Naive thymus-derived CD8-positive, alpha-beta T cell (primary cell): Measurements from ENCODE around the gene ITPRIPL2. TPM values are rescaled to one million over a fixed set of nuclear protein-coding genes. Genes with fewer than 3 reads are reported as not detected.

Experiments
- ATAC-seq, 2 donors: fragments of 150-1000 bp; cut with Tn5 transposase in 1 of 2; sonication (Bioruptor Pico), chemical (Tn5 transposase) in 1 of 2; 1 replicate in 1 of 2; 2 replicates in 1 of 2; pipeline ENCODE4 v1.10.0; 2021; ENCODE audit warnings: mild to moderate bottlenecking in 2 of 2, moderate library complexity in 2 of 2
- POLR2A ChIA-PET: fragments of 350-600 bp; sonication (Branson Sonifier 250); formaldehyde crosslinking; loops from one replicate; lab custom pipeline; 2021; ENCODE audit warnings: antibody characterized with exemption; lab: Charles Lee
- DNase-seq, 10 donors: peaks; one replicate each; pipeline versions ENCODE4 v3.0.0 to v3.0.0-alpha.2; 2020 to 2022
- H3K27ac Mint-ChIP-seq, 10 donors: one replicate each; pipeline ENCODE4 v1.8.0; 2020 to 2022; ENCODE audit warnings: mild to moderate bottlenecking in 10 of 10, mixed read lengths in 10 of 10, moderate library complexity in 4 of 10, inconsistent platforms in 1 of 10
- H3K27me3 Mint-ChIP-seq, 5 donors: one replicate each; pipeline ENCODE4 v1.8.0; 2021 to 2022; ENCODE audit warnings: mixed read lengths in 5 of 5
- H3K36me3 Mint-ChIP-seq, 3 donors: one replicate each; pipeline ENCODE4 v1.8.0; 2020 to 2022; ENCODE audit warnings: mixed read lengths in 3 of 3, mild to moderate bottlenecking in 2 of 3, inconsistent platforms in 1 of 3
- H3K4me1 Mint-ChIP-seq, 4 donors: one replicate each; pipeline ENCODE4 v1.8.0; 2021 to 2022; ENCODE audit warnings: mixed read lengths in 4 of 4
- H3K4me3 Mint-ChIP-seq, 10 donors: one replicate each; pipeline ENCODE4 v1.8.0; 2020 to 2022; ENCODE audit warnings: mild to moderate bottlenecking in 10 of 10, mixed read lengths in 10 of 10, moderate library complexity in 6 of 10, inconsistent platforms in 1 of 10
- H3K9me3 Mint-ChIP-seq, 9 donors: one replicate each; pipeline ENCODE4 v1.8.0; 2020 to 2022; ENCODE audit warnings: mixed read lengths in 9 of 9, mild to moderate bottlenecking in 3 of 9, inconsistent platforms in 1 of 9, moderate library complexity in 1 of 9
- polyA plus RNA-seq, 3 donors: library from polyadenylated mRNA; unstranded; fragments of 300-500 nt; fragmentation: Illumina TruSeq; gene quantifications; one replicate each; pipeline ENCODE4 v1.2.3, GENCODE V29; 2021
- total RNA-seq, 8 experiments: library from RNA in 2 of 8; stranded (reverse) in 2 of 8; gene quantifications; one replicate each; pipeline ENCODE4 v1.2.3 and lab custom pipeline; 2021 to 2026

Gene ITPRIPL2
- total and polyA plus RNA-seq, 5 experiments from 2014 or later, result 0.13 to 0.23 (median 0.17) TPM; not detected in 1

DNA sequence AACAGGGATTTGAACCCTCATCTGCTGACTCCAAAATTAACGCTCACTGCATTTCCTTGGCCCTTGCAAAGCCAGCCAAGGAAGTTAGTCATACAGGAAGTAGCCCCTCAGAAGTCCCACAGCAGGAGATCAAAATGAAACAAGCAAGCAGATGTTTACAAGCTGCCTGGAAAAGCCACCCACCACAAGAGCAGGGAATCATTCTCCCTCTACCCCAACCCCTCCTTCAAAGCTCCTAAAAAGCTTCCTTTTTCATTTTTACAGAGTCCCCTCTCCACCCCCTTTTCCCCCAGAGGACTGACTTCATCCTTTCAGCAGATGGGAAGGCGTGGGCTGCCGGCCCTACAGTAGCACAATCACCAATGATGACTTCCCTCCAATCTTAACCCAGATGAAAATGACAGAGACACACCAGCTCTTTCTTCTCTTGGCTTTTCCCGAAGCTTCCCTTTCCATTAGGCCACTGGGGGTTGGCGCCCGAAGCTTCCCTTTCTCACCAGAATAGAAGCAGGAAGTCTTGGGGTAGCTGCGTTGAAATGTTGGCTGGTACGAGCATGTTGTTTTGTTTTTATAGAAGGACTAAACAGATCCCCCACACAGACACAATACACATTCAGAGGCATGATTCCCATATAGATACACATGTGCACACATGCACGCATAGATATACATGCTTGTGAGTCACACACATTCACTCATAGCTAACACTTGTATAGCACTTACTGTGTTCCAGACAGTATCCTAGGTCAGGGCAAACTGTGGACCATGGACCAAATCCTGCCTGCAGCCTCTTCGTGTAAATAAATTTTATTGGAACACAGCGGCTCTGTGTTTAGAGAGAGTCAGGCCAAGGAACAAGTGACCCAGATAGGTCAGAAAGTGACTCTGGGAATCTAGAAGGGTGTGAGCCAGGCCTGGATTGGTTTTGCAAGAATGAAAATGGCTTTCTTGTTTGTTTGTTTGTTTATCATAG is 17.4 kb downstream of the ITPRIPL2 start:
- H3K27me3 Mint-ChIP-seq, result peaks cover 0 to under 1% (median 0%) of the 10 kb centered on the region in 5 donors
- H3K4me1 Mint-ChIP-seq, result peaks cover 7 to 19% (median 11%) of the 10 kb centered on the region in 4 donors
- ATAC-seq, result no peak
- peak overlapping the region in 3 of 10 donors; percentile 11 to 50 (median 42) for H3K4me3 Mint-ChIP-seq
- H3K27ac Mint-ChIP-seq, result peak overlapping the region in 1 of 10 donors; percentile 38
- no peaks in the 10 kb centered on the region for H3K36me3 Mint-ChIP-seq
- no peaks in the 10 kb centered on the region for H3K9me3 Mint-ChIP-seq
- POLR2A ChIA-PET, result no interaction called here
- DNase-seq, result no peak

DNA sequence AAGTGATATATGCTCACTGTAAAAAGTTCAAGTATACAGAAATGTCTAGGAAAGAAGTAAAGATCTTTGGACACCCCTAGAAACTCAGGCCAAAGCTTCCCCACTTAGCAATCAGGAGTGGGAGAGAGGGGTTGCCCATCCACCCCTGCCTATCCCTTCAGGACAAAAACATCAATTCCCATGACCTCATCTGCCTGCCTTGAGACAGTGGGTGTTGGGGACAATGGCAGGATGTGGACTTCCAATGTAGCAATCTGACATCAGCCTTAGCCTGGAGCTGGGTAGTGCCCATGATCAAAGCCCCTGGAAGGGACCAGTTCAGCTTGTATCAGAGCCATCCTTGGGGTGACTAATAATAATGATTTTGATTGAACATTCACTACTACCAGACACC is 18.1 kb downstream of the ITPRIPL2 start:
- H3K27me3 Mint-ChIP-seq, result peaks cover 0 to 4% (median 0%) of the 10 kb centered on the region in 5 donors
- POLR2A ChIA-PET, result no interaction called here
- no peak overlapping the region for H3K4me3 Mint-ChIP-seq
- ATAC-seq (no peak), DNase-seq (no peak)
- no peaks in the 10 kb centered on the region for H3K9me3 Mint-ChIP-seq
- peaks cover 7 to 19% (median 11%) of the 10 kb centered on the region in 4 donors for H3K4me1 Mint-ChIP-seq
- H3K27ac Mint-ChIP-seq, result no peak overlapping the region
- no peaks in the 10 kb centered on the region for H3K36me3 Mint-ChIP-seq

- no peak overlapping the region for H3K4me3 Mint-ChIP-seq
- H3K27me3 Mint-ChIP-seq, result peaks cover 0 to 4% (median 0%) of the 10 kb centered on the region in 5 donors
- DNase-seq, result no peak
- no peaks in the 10 kb centered on the region for H3K36me3 Mint-ChIP-seq
- no peak overlapping the region for H3K27ac Mint-ChIP-seq
- no peaks in the 10 kb centered on the region for H3K9me3 Mint-ChIP-seq
- H3K4me1 Mint-ChIP-seq, result peaks cover 7 to 19% (median 11%) of the 10 kb centered on the region in 4 donors
- POLR2A ChIA-PET, result no interaction called here
- ATAC-seq, result no peak
Observed at GRCh38 chr16:19132255-19132654, 18.5 kb downstream of the ITPRIPL2 start.

DNA sequence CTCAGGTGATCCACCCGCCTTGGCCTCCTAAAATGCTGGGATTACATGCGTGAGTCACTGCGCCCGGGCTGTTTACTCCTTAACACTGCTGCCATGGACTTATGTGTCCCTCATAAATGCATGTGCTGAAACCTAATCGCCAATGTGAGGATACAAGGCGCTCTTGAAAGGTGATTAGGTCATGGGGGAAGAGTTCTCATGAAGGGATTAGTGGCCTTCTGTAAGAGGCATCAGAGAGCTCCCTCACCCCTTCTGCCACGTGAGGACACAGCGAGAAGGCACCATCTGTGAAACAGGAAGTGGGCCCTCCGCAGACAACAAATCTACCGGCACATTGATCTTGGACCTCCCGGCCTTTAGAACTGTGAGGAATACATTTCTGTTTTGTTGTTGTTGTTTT is 19.1 kb downstream of the ITPRIPL2 start:
- no peak for DNase-seq
- Mint-ChIP-seq H3K9me3 (no peaks in the 10 kb centered on the region), H3K4me3 (no peak overlapping the region), H3K27me3 (peaks cover 0 to 4% (median 0%) of the 10 kb centered on the region in 5 donors), H3K4me1 (peaks cover 7 to 19% (median 11%) of the 10 kb centered on the region in 4 donors), H3K27ac (no peak overlapping the region), H3K36me3 (no peaks in the 10 kb centered on the region)
- no peak for ATAC-seq
- POLR2A ChIA-PET, result no interaction called here

- Mint-ChIP-seq H3K27me3 (peaks cover 0 to 4% (median 0%) of the 10 kb centered on the region in 5 donors), H3K27ac (no peak overlapping the region), H3K9me3 (no peaks in the 10 kb centered on the region), H3K4me1 (peaks cover 7 to 19% (median 11%) of the 10 kb centered on the region in 4 donors), H3K4me3 (no peak overlapping the region), H3K36me3 (no peaks in the 10 kb centered on the region)
- DNase-seq (no peak), ATAC-seq (no peak)
- POLR2A ChIA-PET, result no interaction called here
Observed at GRCh38 chr16:19133600-19133999, 19.8 kb downstream of the ITPRIPL2 start.

GRCh38 chr16:19135201-19135842 is 21.6 kb downstream of the ITPRIPL2 start:
- Mint-ChIP-seq H3K9me3 (no peaks in the 10 kb centered on the region), H3K4me1 (peaks cover 7 to 13% (median 10%) of the 10 kb centered on the region in 4 donors), H3K36me3 (no peaks in the 10 kb centered on the region), H3K4me3 (no peak overlapping the region), H3K27ac (no peak overlapping the region), H3K27me3 (peaks cover 0 to 4% (median 2%) of the 10 kb centered on the region in 5 donors)
- DNase-seq (no peak), ATAC-seq (no peak)
- POLR2A ChIA-PET, result no interaction called here

GRCh38 chr16:19135896-19136438 is 22.2 kb downstream of the ITPRIPL2 start:
- DNase-seq (no peak), ATAC-seq (no peak)
- Mint-ChIP-seq H3K4me3 (no peak overlapping the region), H3K9me3 (no peaks in the 10 kb centered on the region), H3K4me1 (peaks cover 4 to 6% (median 5%) of the 10 kb centered on the region in 4 donors), H3K36me3 (no peaks in the 10 kb centered on the region), H3K27ac (no peak overlapping the region), H3K27me3 (peaks cover 0 to 9% (median 8%) of the 10 kb centered on the region in 5 donors)
- POLR2A ChIA-PET, result no interaction called here

GRCh38 chr16:19136549-19137196 is 22.9 kb downstream of the ITPRIPL2 start:
- DNase-seq, result no peak
- no peaks in the 10 kb centered on the region for H3K36me3 Mint-ChIP-seq

DNA sequence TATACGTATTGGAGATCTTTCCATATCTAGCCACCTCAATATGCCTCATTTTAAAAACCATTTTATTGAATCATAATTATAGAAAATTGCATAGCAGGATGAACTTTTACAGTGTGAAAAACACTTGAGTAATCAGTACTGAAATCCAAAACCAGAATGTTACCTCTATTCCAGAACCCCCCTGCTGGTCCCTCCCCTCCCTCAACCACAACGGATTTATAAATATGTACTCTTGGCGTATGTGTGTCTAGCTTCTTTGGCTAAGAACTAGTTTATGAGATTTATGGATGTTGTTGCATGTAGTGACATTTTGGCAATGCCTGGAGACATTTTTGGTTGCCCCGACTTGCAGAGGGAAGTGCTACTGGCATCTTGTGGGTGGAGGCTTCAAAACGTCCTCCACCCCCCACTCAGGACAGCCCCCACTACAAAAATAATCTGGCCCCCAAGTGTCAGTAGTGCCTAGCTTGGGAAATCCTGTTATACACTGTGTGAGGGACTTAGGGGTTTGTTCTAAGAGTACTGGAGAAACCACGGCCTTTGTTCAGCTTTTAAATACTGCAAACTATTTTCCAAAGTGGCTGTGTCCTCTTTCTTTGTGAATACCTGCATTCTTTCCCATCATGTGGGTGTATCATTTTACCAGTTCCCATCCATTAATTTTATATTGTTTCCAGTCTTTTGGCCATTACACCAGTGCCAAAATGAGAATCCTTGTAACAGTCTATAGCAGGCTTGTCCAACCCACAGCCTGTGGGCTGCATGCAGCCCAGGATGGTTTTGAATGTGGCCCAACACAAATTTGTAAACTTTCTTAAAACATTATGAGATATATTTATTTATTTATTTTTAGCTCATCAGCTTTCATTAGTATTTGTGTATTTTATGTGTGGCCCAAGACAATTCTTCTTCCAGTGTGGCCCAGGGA is 23.7 kb downstream of the ITPRIPL2 start:
- H3K9me3 Mint-ChIP-seq, result no peaks in the 10 kb centered on the region
- H3K4me3 Mint-ChIP-seq, result no peak overlapping the region
- no peaks in the 10 kb centered on the region for H3K36me3 Mint-ChIP-seq
- H3K27ac Mint-ChIP-seq, result no peak overlapping the region
- peaks cover 2 to 14% (median 10%) of the 10 kb centered on the region in 5 donors for H3K27me3 Mint-ChIP-seq
- ATAC-seq (no peak), DNase-seq (no peak)
- POLR2A ChIA-PET, result no interaction called here
- H3K4me1 Mint-ChIP-seq, result no peaks in the 10 kb centered on the region

More at GRCh38 chr16:19136549-19137196, 22.9 kb downstream of the ITPRIPL2 start:
- Mint-ChIP-seq H3K27me3 (peaks cover under 1 to 14% (median 10%) of the 10 kb centered on the region in 5 donors), H3K4me3 (no peak overlapping the region), H3K9me3 (no peaks in the 10 kb centered on the region), H3K27ac (no peak overlapping the region), H3K4me1 (no peaks in the 10 kb centered on the region)
- POLR2A ChIA-PET, result no interaction called here
- no peak for ATAC-seq

GRCh38 chr16:19138601-19139000 is 24.8 kb downstream of the ITPRIPL2 start:
- Mint-ChIP-seq H3K36me3 (no peaks in the 10 kb centered on the region), H3K27me3 (peaks cover 4 to 15% (median 13%) of the 10 kb centered on the region in 5 donors), H3K4me1 (no peaks in the 10 kb centered on the region), H3K27ac (no peak overlapping the region), H3K4me3 (no peak overlapping the region), H3K9me3 (no peaks in the 10 kb centered on the region)
- ATAC-seq (no peak), DNase-seq (no peak)
- POLR2A ChIA-PET, result no interaction called here

DNA sequence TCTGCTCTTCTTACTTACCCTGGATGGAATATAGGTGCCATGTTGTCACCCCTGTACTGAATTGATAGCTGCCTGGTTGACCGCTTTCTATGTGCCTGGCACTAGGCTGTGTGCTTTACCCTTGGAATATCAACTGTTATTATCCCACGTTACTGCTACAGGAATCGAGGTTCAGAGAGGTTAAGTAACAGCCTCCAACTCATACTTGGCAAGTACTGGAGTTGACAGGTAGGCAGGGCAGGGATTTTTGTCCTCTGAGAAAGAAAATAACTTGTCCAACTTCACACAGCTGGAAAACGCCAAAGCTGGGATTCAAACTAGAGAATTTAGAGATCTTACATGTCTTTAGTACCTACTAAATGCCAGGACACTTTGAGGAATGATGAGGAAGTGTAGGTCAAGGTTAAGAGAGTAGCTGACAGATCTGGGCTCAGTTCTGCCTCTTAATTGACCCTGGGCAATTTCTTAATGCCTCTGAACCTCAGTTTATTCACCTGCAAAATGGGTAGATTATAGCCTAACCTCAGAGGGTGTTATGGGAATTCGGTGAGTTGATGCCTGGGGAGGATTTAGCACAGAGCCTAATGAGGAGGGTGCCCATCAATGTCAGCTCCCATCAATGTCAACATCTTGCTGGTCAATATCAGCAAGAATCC is 25.8 kb downstream of the ITPRIPL2 start:
- H3K9me3 Mint-ChIP-seq, result no peaks in the 10 kb centered on the region
- no peak for DNase-seq
- H3K27ac Mint-ChIP-seq, result no peak overlapping the region
- no peaks in the 10 kb centered on the region for H3K36me3 Mint-ChIP-seq
- H3K27me3 Mint-ChIP-seq, result peaks cover 7 to 19% (median 13%) of the 10 kb centered on the region in 5 donors
- no peak for ATAC-seq
- no peak overlapping the region for H3K4me3 Mint-ChIP-seq
- POLR2A ChIA-PET, result no interaction called here
- no peaks in the 10 kb centered on the region for H3K4me1 Mint-ChIP-seq
